Cardiac muscle cell (in vitro differentiated cells and primary cell): Measurements from ENCODE around the gene COPRS. TPM values are rescaled to one million over a fixed set of nuclear protein-coding genes. Genes with fewer than 3 reads are reported as not detected.

ENCODE experiments used
- DNase-seq, 2 donors: peaks; one replicate each; pipeline versions ENCODE4 v3.0.0 to v3.0.0-alpha.2; 2010 to 2017; ENCODE audit warnings: low read depth in 1 of 2, low spot score in 1 of 2
- H3K27ac ChIP-seq: fragments of 200-600 bp; sonication (generic); 2 replicates; pipeline ENCODE4 v1.5.1; 2016
- H3K27me3 ChIP-seq: fragments of 200-600 bp; sonication (generic); 2 replicates; pipeline ENCODE4 v1.6.0; 2016; ENCODE audit warnings: control low read depth
- H3K36me3 ChIP-seq: fragments of 200-600 bp; sonication (generic); 2 replicates; pipeline ENCODE4 v1.5.1; 2016; ENCODE audit warnings: control low read depth
- H3K4me1 ChIP-seq: fragments of 200-600 bp; sonication (generic); 2 replicates; pipeline ENCODE4 v1.8.1; 2017; ENCODE audit warnings: low read depth, mild to moderate bottlenecking, mixed run types
- H3K4me3 ChIP-seq: fragments of 200-600 bp; sonication (generic); 2 replicates; pipeline ENCODE4 v1.5.1; 2016; ENCODE audit warnings: mild to moderate bottlenecking
- H3K9me3 ChIP-seq: fragments of 200-600 bp; sonication (generic); 2 replicates; pipeline ENCODE4 v1.5.1; 2017; ENCODE audit warnings: low read depth, mild to moderate bottlenecking, control low read depth
- polyA plus RNA-seq: library from polyadenylated mRNA; unstranded; fragments of >200 nt; fragmentation: Nextera tagmentation; extraction: Ambion mirVana; gene quantifications from 2 replicates; pipeline ENCODE4 v1.2.1, GENCODE V29; 2016
- total RNA-seq: library from RNA; depleted of rRNA; stranded (reverse); fragments of >200 nt; gene quantifications from 2 replicates; pipeline ENCODE4 v1.2.3, GENCODE V29; 2016
- TF ChIP-seq, protein P1 (sequence below): IDR thresholded peaks from 2 replicates; pipeline ENCODE4 v1.5.1; 2012; ENCODE audit warnings: low read depth, mild to moderate bottlenecking, low read length

The COPRS gene
- total and polyA plus RNA-seq, 2 experiments from 2014 or later: 66.0 to 104 TPM

DNA sequence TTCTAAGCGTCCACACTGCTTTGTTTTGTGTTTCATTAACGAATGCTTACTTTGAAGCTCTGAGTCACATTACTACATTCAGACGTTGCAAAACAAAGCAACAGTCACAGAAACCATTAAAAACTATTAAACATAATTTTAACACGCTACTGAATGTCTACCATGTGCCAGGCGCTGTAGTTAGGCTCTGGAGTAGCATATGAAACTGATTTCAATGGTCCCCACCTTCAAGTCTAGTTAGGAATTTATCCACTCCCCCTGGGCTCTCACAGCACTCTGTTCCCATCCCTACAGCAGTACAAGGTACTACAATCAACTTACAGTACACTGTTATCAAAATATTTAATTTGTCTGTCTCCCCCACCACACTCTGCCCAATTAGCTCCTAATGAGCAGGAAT, 41.8 kb upstream of the COPRS start:
- Histone ChIP-seq H3K4me1 (peaks cover 5% of the 10 kb centered on the region), H3K4me3 (peak overlapping the region; percentile 86), H3K9me3 (no peaks in the 10 kb centered on the region), H3K27ac (peak overlapping the region; percentile 75), H3K27me3 (no peaks in the 10 kb centered on the region), H3K36me3 (peaks cover 16% of the 10 kb centered on the region)
- TF ChIP-seq, protein P1, sequence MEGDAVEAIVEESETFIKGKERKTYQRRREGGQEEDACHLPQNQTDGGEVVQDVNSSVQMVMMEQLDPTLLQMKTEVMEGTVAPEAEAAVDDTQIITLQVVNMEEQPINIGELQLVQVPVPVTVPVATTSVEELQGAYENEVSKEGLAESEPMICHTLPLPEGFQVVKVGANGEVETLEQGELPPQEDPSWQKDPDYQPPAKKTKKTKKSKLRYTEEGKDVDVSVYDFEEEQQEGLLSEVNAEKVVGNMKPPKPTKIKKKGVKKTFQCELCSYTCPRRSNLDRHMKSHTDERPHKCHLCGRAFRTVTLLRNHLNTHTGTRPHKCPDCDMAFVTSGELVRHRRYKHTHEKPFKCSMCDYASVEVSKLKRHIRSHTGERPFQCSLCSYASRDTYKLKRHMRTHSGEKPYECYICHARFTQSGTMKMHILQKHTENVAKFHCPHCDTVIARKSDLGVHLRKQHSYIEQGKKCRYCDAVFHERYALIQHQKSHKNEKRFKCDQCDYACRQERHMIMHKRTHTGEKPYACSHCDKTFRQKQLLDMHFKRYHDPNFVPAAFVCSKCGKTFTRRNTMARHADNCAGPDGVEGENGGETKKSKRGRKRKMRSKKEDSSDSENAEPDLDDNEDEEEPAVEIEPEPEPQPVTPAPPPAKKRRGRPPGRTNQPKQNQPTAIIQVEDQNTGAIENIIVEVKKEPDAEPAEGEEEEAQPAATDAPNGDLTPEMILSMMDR: no peak
- peak; percentile 17 to 33 for DNase-seq

DNA sequence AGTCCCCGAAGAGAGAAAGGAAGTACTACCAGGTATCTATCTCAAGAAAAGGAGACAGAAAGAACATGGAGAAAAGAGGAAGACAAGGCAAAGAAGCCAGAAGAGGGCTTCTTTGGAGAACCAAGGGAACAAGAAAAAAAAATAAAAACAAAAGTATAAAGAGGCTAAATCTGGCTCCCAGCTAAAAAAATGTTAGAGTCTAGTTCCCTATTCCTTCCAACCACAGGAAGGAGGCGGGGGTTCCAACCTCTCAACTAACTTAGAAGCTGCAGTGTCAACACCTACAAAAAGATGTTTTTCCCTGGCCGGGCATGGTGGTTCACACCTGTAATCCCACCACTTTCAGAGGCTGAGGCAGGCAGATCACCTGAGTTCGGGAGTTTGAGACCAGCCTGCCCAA, 29.1 kb upstream of the COPRS start:
- H3K27ac ChIP-seq: no peak overlapping the region
- TF ChIP-seq, protein P1: no peak
- peaks cover 64% of the 10 kb centered on the region for H3K36me3 ChIP-seq
- no peak overlapping the region for H3K4me3 ChIP-seq
- H3K4me1 ChIP-seq: no peaks in the 10 kb centered on the region
- H3K27me3 ChIP-seq: no peaks in the 10 kb centered on the region
- no peak for DNase-seq
- no peaks in the 10 kb centered on the region for H3K9me3 ChIP-seq

DNA sequence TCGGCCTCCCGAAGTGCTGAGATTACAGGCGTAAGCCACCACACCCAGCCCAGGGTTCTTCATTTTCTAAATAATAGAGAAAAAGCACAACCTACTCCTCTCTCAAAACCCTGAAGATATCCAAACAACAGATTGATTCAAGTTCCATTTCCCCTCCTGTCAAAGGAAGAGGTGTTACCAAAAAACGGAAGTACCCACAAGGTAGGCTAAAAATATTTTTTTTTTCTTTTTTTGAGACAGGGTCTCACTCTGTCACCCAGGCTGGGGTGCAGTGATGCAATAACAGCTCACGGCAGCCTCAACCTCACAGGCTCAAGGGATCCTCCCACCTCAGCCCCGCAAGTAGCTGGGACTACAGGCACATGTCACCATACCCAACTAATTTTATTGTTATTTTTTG, 23.5 kb upstream of the COPRS start:
- H3K36me3 ChIP-seq: peaks cover 63% of the 10 kb centered on the region
- no peak overlapping the region for H3K27ac ChIP-seq
- no peaks in the 10 kb centered on the region for H3K9me3 ChIP-seq
- H3K4me3 ChIP-seq: no peak overlapping the region
- no peaks in the 10 kb centered on the region for H3K27me3 ChIP-seq
- TF ChIP-seq, protein P1: no peak
- H3K4me1 ChIP-seq: no peaks in the 10 kb centered on the region
- DNase-seq: no peak

DNA sequence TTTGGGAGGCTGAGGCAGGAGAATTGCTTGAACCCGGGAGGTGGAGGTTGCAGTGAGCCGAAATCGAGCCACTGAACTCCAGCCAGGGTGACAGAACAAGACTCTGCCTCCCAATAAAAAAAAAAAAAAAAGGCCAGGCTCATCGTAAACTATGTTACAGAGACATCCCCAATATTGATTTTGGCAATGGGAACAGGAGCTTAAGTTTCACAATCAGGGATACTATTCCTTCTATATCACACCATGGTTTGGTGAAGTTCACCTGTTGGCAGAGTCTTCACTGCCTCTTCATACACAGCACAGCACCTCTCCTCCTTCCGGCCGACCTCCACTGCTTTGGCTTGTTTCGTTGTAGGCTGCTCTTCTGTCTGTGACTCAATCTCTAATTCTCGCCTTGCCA, 21.3 kb upstream of the COPRS start:
- peaks cover 57% of the 10 kb centered on the region for H3K36me3 ChIP-seq
- H3K27ac ChIP-seq: no peak overlapping the region
- no peak for DNase-seq
- H3K4me1 ChIP-seq: no peaks in the 10 kb centered on the region
- H3K27me3 ChIP-seq: no peaks in the 10 kb centered on the region
- TF ChIP-seq, protein P1: no peak
- H3K9me3 ChIP-seq: no peaks in the 10 kb centered on the region
- H3K4me3 ChIP-seq: no peak overlapping the region

DNA sequence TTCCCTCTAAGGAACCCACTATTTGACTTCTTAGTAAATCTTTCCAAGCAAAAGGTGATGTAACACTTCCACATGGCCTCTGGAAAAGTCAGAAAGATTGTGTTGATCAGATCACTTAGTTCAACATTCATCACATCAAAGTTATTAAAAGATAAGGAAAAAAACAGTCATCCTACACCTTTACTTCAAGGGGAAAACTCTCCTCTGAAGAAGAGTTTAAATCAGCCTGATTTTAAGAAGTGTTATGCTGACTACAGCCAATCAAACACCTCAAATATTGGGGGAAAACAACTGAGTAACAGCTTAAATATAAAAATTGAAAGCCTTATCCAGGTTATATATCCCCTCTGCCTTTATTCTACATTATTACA, 19.6 kb upstream of the COPRS start:
- Histone ChIP-seq H3K27me3 (no peaks in the 10 kb centered on the region), H3K4me3 (no peak overlapping the region), H3K9me3 (no peaks in the 10 kb centered on the region), H3K36me3 (peaks cover 51% of the 10 kb centered on the region), H3K4me1 (no peaks in the 10 kb centered on the region), H3K27ac (no peak overlapping the region)
- no peak for DNase-seq
- TF ChIP-seq, protein P1: no peak
